PFSK-1 (cell line): Measurements from ENCODE around the gene GTF2A2.

Source experiments
- SIN3A ChIP-seq: IDR thresholded peaks from 2 replicates; pipeline ENCODE4 v1.6.1; 2012; ENCODE audit warnings: mild to moderate bottlenecking, low read length, moderate library complexity, borderline replicate concordance; ENCODE audit not compliant: insufficient read depth
- TAF1 ChIP-seq: IDR thresholded peaks from 2 replicates; pipeline ENCODE4 v1.6.1; 2012; ENCODE audit warnings: low read length, control low read depth, borderline replicate concordance; ENCODE audit not compliant: insufficient read depth

DNA sequence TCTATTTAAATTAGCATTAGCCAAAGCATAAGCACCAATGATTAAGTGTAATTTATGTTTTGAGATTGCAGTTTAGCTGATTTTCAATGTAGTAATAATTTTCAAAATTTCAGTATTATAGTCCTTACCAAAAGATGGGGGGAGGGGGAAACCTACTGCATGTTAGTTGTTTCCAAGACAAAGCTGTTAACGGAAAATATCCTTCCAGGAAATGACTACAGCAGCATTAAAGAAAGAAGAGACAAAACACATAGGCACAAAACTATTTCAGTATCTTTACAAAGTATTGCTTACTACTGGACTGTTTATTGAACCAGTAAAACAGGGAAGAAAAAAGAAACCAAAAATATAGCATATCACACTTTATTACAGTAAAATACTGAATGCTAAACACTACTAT is 21.3 kb upstream of the GTF2A2 start:
- TF ChIP-seq SIN3A: no peak
- TF ChIP-seq TAF1: no peak
